GM23248 (cell line): Measurements from ENCODE around the gene TNIP1. TPM values are rescaled to one million over a fixed set of nuclear protein-coding genes. Genes with fewer than 3 reads are reported as not detected.

Source experiments
- DNase-seq: peaks from one replicate; pipeline ENCODE4 v3.0.0-alpha.2; 2015
- H2AFZ ChIP-seq: fragments of 200-600 bp; sonication (generic); 2 replicates; pipeline ENCODE4 v1.6.1; 2016; ENCODE audit warnings: antibody characterized with exemption
- H3F3A ChIP-seq: fragments of 200-600 bp; sonication (generic); 2 replicates; pipeline ENCODE4 v1.6.1; 2016; ENCODE audit warnings: mild to moderate bottlenecking, antibody characterized with exemption, mixed run types; ENCODE audit not compliant: insufficient read depth
- H3K27ac ChIP-seq: fragments of 200-600 bp; sonication (generic); 2 replicates; pipeline ENCODE4 v1.5.1; 2016; ENCODE audit warnings: mild to moderate bottlenecking
- H3K27me3 ChIP-seq: fragments of 200-600 bp; sonication (generic); replicated peaks from 2 replicates; pipeline ENCODE4 v1.6.1; 2016; ENCODE audit warnings: mild to moderate bottlenecking; ENCODE audit not compliant: insufficient read depth
- H3K36me3 ChIP-seq: fragments of 200-600 bp; sonication (generic); 2 replicates; pipeline ENCODE4 v1.6.1; 2016; ENCODE audit warnings: low read depth, mild to moderate bottlenecking
- H3K4me1 ChIP-seq: fragments of 200-600 bp; sonication (generic); 2 replicates; pipeline ENCODE4 v1.6.1; 2016; ENCODE audit warnings: mild to moderate bottlenecking; ENCODE audit not compliant: insufficient read depth
- H3K4me2 ChIP-seq: fragments of 200-600 bp; sonication (generic); one replicate; pipeline ENCODE4 v1.6.1; 2016; ENCODE audit warnings: mild to moderate bottlenecking; ENCODE audit not compliant: unreplicated experiment
- H3K4me3 ChIP-seq: fragments of 200-600 bp; sonication (generic); 2 replicates; pipeline ENCODE4 v1.5.1; 2016; ENCODE audit warnings: mild to moderate bottlenecking
- H3K79me2 ChIP-seq: fragments of 200-600 bp; sonication (generic); 2 replicates; pipeline ENCODE4 v1.6.1; 2016; ENCODE audit warnings: mild to moderate bottlenecking; ENCODE audit not compliant: insufficient read depth
- H3K9ac ChIP-seq: fragments of 200-600 bp; sonication (generic); 2 replicates; pipeline ENCODE4 v1.6.1; 2016; ENCODE audit warnings: mild to moderate bottlenecking
- H3K9me2 ChIP-seq: fragments of 200-600 bp; sonication (generic); 2 replicates; pipeline ENCODE4 v1.6.1; 2016; ENCODE audit warnings: mixed run types, mild to moderate bottlenecking, moderate library complexity; ENCODE audit not compliant: insufficient read depth
- H3K9me3 ChIP-seq: fragments of 200-600 bp; sonication (generic); one replicate; pipeline ENCODE4 v1.6.1; 2017; ENCODE audit warnings: low read depth
- H4K20me1 ChIP-seq: fragments of 200-600 bp; sonication (generic); 2 replicates; pipeline ENCODE4 v1.6.0; 2016; ENCODE audit not compliant: insufficient read depth
- EZH2 ChIP-seq: fragments of 200-600 bp; sonication (generic); IDR thresholded peaks from 2 replicates; pipeline ENCODE4 v1.6.1; 2018; ENCODE audit warnings: antibody characterized with exemption, mild to moderate bottlenecking; ENCODE audit not compliant: insufficient read depth, poor library complexity, severe bottlenecking
- EZH2phosphoT487 ChIP-seq: fragments of 200-600 bp; sonication (generic); IDR thresholded peaks from 2 replicates; pipeline ENCODE4 v1.6.1; 2018; ENCODE audit warnings: antibody characterized with exemption, moderate library complexity, mild to moderate bottlenecking, low read depth; ENCODE audit not compliant: insufficient read depth
- WGBS, 2 experiments: methylation state at CpG; one replicate each; pipeline ENCODE4 v1.1.6; 2015 to 2017; ENCODE audit warnings: low lambda C conversion rate in 2 of 2, low coverage in 1 of 2; ENCODE audit errors: missing lambda C conversion rate in 2 of 2; 5-methylcytosine and 5-hydroxymethylcytosine counted together
- in situ Hi-C: fragments of 300-500 bp; cut with MboI; formaldehyde crosslinking; loops from 2 replicates; pipeline ENCODE4 v1.15.0; 2020
- polyA plus RNA-seq: library from polyadenylated mRNA; unstranded; fragments of >200 nt; fragmentation: Nextera tagmentation; extraction: Ambion mirVana; gene quantifications from 2 replicates; pipeline ENCODE4 v1.2.1, GENCODE V29; 2016
- total RNA-seq: library from RNA; depleted of rRNA; stranded (reverse); fragments of >200 nt; shearing (Covaris generic); gene quantifications from 2 replicates; pipeline ENCODE4 v1.2.3, GENCODE V29; 2014

TNIP1 gene
- total and polyA plus RNA-seq, 2 experiments from 2014 or later = 43.2 to 88.8 TPM

DNA sequence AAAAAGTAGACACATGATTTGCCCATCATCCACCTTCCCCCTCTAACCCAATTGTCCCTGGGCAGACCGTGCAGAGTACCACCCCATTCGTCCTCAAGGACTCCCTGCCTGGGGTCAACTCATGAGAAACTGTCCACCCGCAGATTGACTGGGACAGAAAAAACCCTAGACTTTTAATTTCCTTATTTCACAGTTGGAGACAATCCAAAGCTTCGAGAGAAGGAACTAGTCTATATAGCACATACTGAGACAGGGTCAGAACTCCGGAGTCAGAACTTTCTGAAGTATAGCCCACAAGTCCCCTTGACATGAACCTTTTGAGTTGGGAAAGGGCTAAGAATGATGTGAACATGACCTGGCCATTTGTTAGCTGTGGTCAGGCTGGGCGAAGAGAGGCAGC lies 68.0 kb downstream of the TNIP1 start:
- Histone ChIP-seq H3K4me2 (no peak overlapping the region), H3K9me2 (no peaks in the 10 kb centered on the region), H4K20me1 (no peaks in the 10 kb centered on the region), H3K79me2 (no peaks in the 10 kb centered on the region), H3K36me3 (no peaks in the 10 kb centered on the region), H3K4me1 (no peaks in the 10 kb centered on the region), H2AFZ (no peak overlapping the region), H3K9ac (no peak overlapping the region), H3K9me3 (no peaks in the 10 kb centered on the region), H3K4me3 (no peak overlapping the region), H3F3A (no peaks in the 10 kb centered on the region), H3K27ac (no peak overlapping the region), H3K27me3 (peaks cover 4% of the 10 kb centered on the region; the same call in 1 of the 2 replicates)
- TF ChIP-seq EZH2phosphoT487 = no peak
- no peak for TF ChIP-seq EZH2
- WGBS, 2 experiments = 74 to 75% methylated on average over 6 of the region's 6 CpGs
- DNase-seq = no peak
- in situ Hi-C loops = no loop called here

DNA sequence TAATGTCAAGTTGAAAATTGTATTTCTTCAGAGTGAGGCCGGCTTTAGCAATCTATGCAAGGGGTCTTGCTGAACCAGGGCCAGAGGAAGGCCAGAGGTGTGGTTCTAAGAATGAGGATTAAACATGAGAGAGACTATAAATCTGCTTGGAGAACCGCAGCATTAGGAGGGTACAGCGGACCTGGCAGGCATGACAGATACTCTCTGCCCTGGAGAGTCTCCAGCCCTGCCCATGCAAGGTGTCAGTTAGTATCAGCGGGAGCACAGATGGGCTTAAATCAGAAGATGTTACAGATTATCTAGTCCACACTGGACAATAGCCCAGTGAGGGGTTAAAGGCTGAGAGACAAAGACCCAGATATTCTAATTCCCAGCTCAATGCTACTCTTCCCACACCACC lies 71.9 kb downstream of the TNIP1 start:
- no peak overlapping the region for H3K27ac ChIP-seq
- H3K36me3 ChIP-seq = no peaks in the 10 kb centered on the region
- peaks cover 4% of the 10 kb centered on the region; the same call in 1 of the 2 replicates for H3K27me3 ChIP-seq
- H3K4me1 ChIP-seq = peaks cover 8% of the 10 kb centered on the region; the same call in 1 of the 2 replicates
- TF ChIP-seq EZH2phosphoT487 = no peak
- 85% methylated on average over 4 of the region's 4 CpGs for WGBS, 2 experiments
- no peak overlapping the region for H2AFZ ChIP-seq
- no peaks in the 10 kb centered on the region for H3K9me2 ChIP-seq
- H3K4me2 ChIP-seq = no peak overlapping the region
- no peak overlapping the region for H3K9ac ChIP-seq
- H3K4me3 ChIP-seq = no peak overlapping the region
- H3F3A ChIP-seq = no peaks in the 10 kb centered on the region
- no peaks in the 10 kb centered on the region for H3K9me3 ChIP-seq
- no peaks in the 10 kb centered on the region for H4K20me1 ChIP-seq
- DNase-seq = no peak
- in situ Hi-C loops = no loop called here
- H3K79me2 ChIP-seq = no peaks in the 10 kb centered on the region

DNA sequence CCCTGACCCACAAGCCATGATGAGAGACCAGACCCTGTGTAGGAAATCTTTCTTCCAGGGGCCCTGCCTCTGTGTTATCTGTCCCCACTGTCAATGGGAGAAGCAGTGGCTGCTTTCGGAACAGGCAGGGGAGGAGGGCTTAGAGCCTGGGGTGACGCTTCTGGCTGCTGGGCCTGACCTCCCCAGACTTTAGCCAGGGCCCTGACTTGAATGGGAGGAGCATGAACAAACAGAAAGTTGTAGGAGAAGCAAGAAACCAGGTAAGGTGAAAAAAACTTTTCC lies 72.7 kb downstream of the TNIP1 start:
- H3K9me3 ChIP-seq = no peaks in the 10 kb centered on the region
- H2AFZ ChIP-seq = no peak overlapping the region
- no peak for DNase-seq
- H3K9me2 ChIP-seq = no peaks in the 10 kb centered on the region
- no peak overlapping the region for H3K4me3 ChIP-seq
- no peak overlapping the region for H3K9ac ChIP-seq
- peaks cover 4% of the 10 kb centered on the region; the same call in 1 of the 2 replicates for H3K27me3 ChIP-seq
- WGBS, 2 experiments = 75 to 91% methylated on average over 2 of the region's 2 CpGs
- no peak for TF ChIP-seq EZH2phosphoT487
- TF ChIP-seq EZH2 = no peak
- no peak overlapping the region for H3K4me2 ChIP-seq
- in situ Hi-C loops = no loop called here
- no peaks in the 10 kb centered on the region for H4K20me1 ChIP-seq
- peaks cover 8% of the 10 kb centered on the region; the same call in 1 of the 2 replicates for H3K4me1 ChIP-seq
- H3K79me2 ChIP-seq = no peaks in the 10 kb centered on the region
- H3K27ac ChIP-seq = no peak overlapping the region
- H3K36me3 ChIP-seq = no peaks in the 10 kb centered on the region
- no peaks in the 10 kb centered on the region for H3F3A ChIP-seq

DNA sequence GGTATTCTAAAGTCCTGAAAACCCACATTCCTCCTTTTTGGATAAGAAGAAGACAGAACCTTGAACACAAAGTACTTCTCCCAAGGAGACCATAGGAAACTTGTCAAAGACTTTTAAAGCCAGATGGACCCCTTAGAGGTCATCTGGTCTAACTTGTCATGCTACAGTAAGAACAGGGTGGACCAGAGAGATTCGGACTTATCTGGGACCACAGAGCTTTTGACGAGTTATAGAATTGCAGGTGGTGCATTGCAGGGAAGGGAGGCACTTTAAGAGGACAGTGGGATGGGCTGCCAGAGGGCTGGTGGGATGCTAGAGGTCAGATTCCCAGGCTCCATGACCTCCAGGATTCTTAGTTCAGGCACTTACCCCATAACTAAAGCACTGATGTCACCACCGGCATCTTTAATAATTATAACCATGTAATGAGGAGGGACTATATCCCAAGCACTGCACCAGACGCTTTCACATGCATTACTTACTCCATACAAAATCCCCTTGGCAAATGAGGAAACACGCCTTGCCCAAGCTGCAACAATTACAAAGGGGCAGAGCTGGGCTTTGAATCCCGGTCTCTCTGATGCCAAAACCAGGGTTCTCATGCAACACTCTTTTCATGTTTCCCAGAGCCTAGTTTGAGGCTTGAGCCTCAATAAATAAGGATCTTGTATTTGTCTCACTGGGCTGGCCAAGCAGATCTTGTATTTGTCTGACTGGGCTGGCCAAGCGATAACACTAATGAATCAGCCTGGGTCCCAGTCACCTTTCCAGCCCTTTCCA lies 73.2 kb downstream of the TNIP1 start:
- peaks cover 8% of the 10 kb centered on the region; the same call in 1 of the 2 replicates for H3K4me1 ChIP-seq
- no peak overlapping the region for H3K4me2 ChIP-seq
- H3K9me3 ChIP-seq = no peaks in the 10 kb centered on the region
- no peaks in the 10 kb centered on the region for H3K9me2 ChIP-seq
- DNase-seq = no peak
- no peaks in the 10 kb centered on the region for H4K20me1 ChIP-seq
- no peak overlapping the region for H2AFZ ChIP-seq
- H3K79me2 ChIP-seq = no peaks in the 10 kb centered on the region
- H3K27ac ChIP-seq = no peak overlapping the region
- in situ Hi-C loops = no loop called here
- H3K9ac ChIP-seq = no peak overlapping the region
- peaks cover 4% of the 10 kb centered on the region; the same call in 1 of the 2 replicates for H3K27me3 ChIP-seq
- no peaks in the 10 kb centered on the region for H3K36me3 ChIP-seq
- no peak overlapping the region for H3K4me3 ChIP-seq
- H3F3A ChIP-seq = no peaks in the 10 kb centered on the region
- TF ChIP-seq EZH2 (no peak), EZH2phosphoT487 (no peak)
- 29 to 38% methylated on average over 7 of the region's 7 CpGs for WGBS, 2 experiments
